NK-92 treated with Interleukin-12 subunit alpha and Interleukin-12 subunit beta, amount 100 ng/mL, for 24 hours (cell line): ENCODE measurements around the gene BRCA2.
A peak's percentile ranks its signal among the peaks of the same experiment; 100 is the strongest.

Experiments used
- DNase-seq: peaks from one replicate; lab custom pipeline; 2025; lab: John Stamatoyannopoulos, UW

BRCA2 gene

GRCh38 chr13:32315238-32316027 is at the start of gene BRCA2, which contains the start of gene ZAR1L:
TSS of gene BRCA2 (plus strand) at chr13:32315508. CDS start at chr13:32316461, 953 bp downstream.
TSS of gene ZAR1L (minus strand) at chr13:32315363. CDS start at chr13:32311925, 3,438 bp downstream.
- peak; percentile 85 for DNase-seq

- no peak for DNase-seq
Measured at GRCh38 chr13:32265726-32266125, 49.6 kb upstream of the BRCA2 start.

GRCh38 chr13:32266130-32266529 is 49.2 kb upstream of the BRCA2 start:
- DNase-seq: no peak

- no peak for DNase-seq
Measured at GRCh38 chr13:32267836-32268439, 47.4 kb upstream of the BRCA2 start.

GRCh38 chr13:32272021-32272683 is 43.2 kb upstream of the BRCA2 start:
- no peak for DNase-seq

- no peak for DNase-seq
Measured at GRCh38 chr13:32277839-32278238, 37.5 kb upstream of the BRCA2 start.

GRCh38 chr13:32278426-32278825 is 36.9 kb upstream of the BRCA2 start:
- no peak for DNase-seq

GRCh38 chr13:32281096-32281495 is 34.2 kb upstream of the BRCA2 start:
- DNase-seq: no peak

- DNase-seq: no peak
Measured at GRCh38 chr13:32282096-32282711, 33.1 kb upstream of the BRCA2 start.

GRCh38 chr13:32284927-32285632 is 30.2 kb upstream of the BRCA2 start:
- DNase-seq: no peak

- DNase-seq: no peak
Measured at GRCh38 chr13:32285633-32285965, 29.7 kb upstream of the BRCA2 start.

- DNase-seq: no peak
Measured at GRCh38 chr13:32297206-32297605, 18.1 kb upstream of the BRCA2 start.

GRCh38 chr13:32298695-32299094 is 16.6 kb upstream of the BRCA2 start:
- DNase-seq: no peak

- DNase-seq: no peak
Measured at GRCh38 chr13:32299893-32300292, 15.4 kb upstream of the BRCA2 start.

GRCh38 chr13:32300406-32300805 is 14.9 kb upstream of the BRCA2 start:
- DNase-seq: no peak

- DNase-seq: no peak
Measured at GRCh38 chr13:32300920-32301319, 14.4 kb upstream of the BRCA2 start.

GRCh38 chr13:32302461-32302860 is 12.8 kb upstream of the BRCA2 start:
- DNase-seq: no peak

GRCh38 chr13:32305646-32306045 is 9.7 kb upstream of the BRCA2 start:
- no peak for DNase-seq

GRCh38 chr13:32309312-32310133 is 5.8 kb upstream of the BRCA2 start:
- DNase-seq: no peak

- DNase-seq: no peak
Measured at GRCh38 chr13:32310134-32310706, 5.1 kb upstream of the BRCA2 start.
